CD4-positive, alpha-beta memory T cell (primary cell): ENCODE measurements around the gene ABCB8. TPM values are rescaled to one million over a fixed set of nuclear protein-coding genes. Genes with fewer than 3 reads are reported as not detected.

Source experiments
- CTCF ChIA-PET: fragments of 350-600 bp; sonication (Branson Sonifier 250); formaldehyde crosslinking; loops from one replicate; lab custom pipeline; 2021; ENCODE audit warnings: inconsistent platforms; ENCODE audit not compliant: partially characterized antibody; lab: Charles Lee
- POLR2A ChIA-PET: fragments of 350-600 bp; sonication (Branson Sonifier 250); formaldehyde crosslinking; loops from one replicate; lab custom pipeline; 2021; ENCODE audit not compliant: partially characterized antibody; lab: Charles Lee
- DNase-seq, 5 donors: peaks; one replicate each; pipeline versions ENCODE4 v3.0.0 to v3.0.0-alpha.2; 2020 to 2022; ENCODE audit warnings: mixed read lengths in 1 of 5
- H3K27ac ChIP-seq: one replicate; pipeline ENCODE4 v1.7.0; 2013; ENCODE audit warnings: low read depth, low read length
- H3K27me3 ChIP-seq: 2 replicates; pipeline ENCODE4 v1.7.0; 2013; ENCODE audit warnings: mild to moderate bottlenecking, low read length, moderate library complexity; ENCODE audit not compliant: insufficient read depth
- H3K36me3 ChIP-seq: 2 replicates; pipeline ENCODE4 v1.7.0; 2013; ENCODE audit warnings: mild to moderate bottlenecking, low read length, moderate library complexity; ENCODE audit not compliant: insufficient read depth
- H3K4me1 ChIP-seq: 2 replicates; pipeline ENCODE4 v1.7.0; 2013; ENCODE audit warnings: mild to moderate bottlenecking, low read length, moderate library complexity; ENCODE audit not compliant: insufficient read depth
- H3K4me3 ChIP-seq, 2 donors: one replicate each; pipeline ENCODE4 v1.7.0; 2013; ENCODE audit warnings: low read length in 2 of 2, mild to moderate bottlenecking in 1 of 2
- H3K9me3 ChIP-seq, 2 donors: one replicate each; pipeline ENCODE4 v1.7.0; 2013; ENCODE audit warnings: low read length in 2 of 2, control low read depth in 1 of 2; ENCODE audit not compliant: control insufficient read depth in 1 of 2
- H3K27ac Mint-ChIP-seq, 7 donors: one replicate each; pipeline ENCODE4 v1.8.0; 2020 to 2021; ENCODE audit warnings: mixed read lengths in 7 of 7, mild to moderate bottlenecking in 6 of 7, inconsistent platforms in 3 of 7, moderate library complexity in 3 of 7
- H3K27me3 Mint-ChIP-seq, 2 donors: one replicate each; pipeline ENCODE4 v1.8.0; 2020 to 2021; ENCODE audit warnings: mixed read lengths in 2 of 2
- H3K36me3 Mint-ChIP-seq, 2 donors: one replicate each; pipeline ENCODE4 v1.8.0; 2020 to 2021; ENCODE audit warnings: mixed read lengths in 2 of 2, inconsistent platforms in 1 of 2, mild to moderate bottlenecking in 1 of 2
- H3K4me1 Mint-ChIP-seq, 4 donors: one replicate each; pipeline ENCODE4 v1.8.0; 2020 to 2021; ENCODE audit warnings: mixed read lengths in 4 of 4, mild to moderate bottlenecking in 1 of 4
- H3K4me3 Mint-ChIP-seq, 8 donors: one replicate each; pipeline ENCODE4 v1.8.0; 2020 to 2021; ENCODE audit warnings: mixed read lengths in 8 of 8, mild to moderate bottlenecking in 7 of 8, moderate library complexity in 6 of 8, inconsistent platforms in 3 of 8
- H3K9me3 Mint-ChIP-seq, 8 donors: one replicate each; pipeline ENCODE4 v1.8.0; 2020 to 2021; ENCODE audit warnings: mixed read lengths in 8 of 8, mild to moderate bottlenecking in 5 of 8, inconsistent platforms in 3 of 8, moderate library complexity in 1 of 8
- intact Hi-C: fragments of 100-400 bp; cut with micrococcal nuclease; formaldehyde crosslinking; loops from one replicate; pipeline ENCODE4 v1.15.1; 2023
- polyA plus RNA-seq, 2 donors: library from polyadenylated mRNA; unstranded; fragments of 300-500 nt; fragmentation: Illumina TruSeq; gene quantifications; one replicate each; pipeline ENCODE4 v1.2.3, GENCODE V29; 2021
- total RNA-seq, 2 experiments: library from RNA; stranded (reverse); gene quantifications; one replicate each; pipeline ENCODE4 v1.2.3, GENCODE V29; 2021

Gene ABCB8
- total and polyA plus RNA-seq, 4 experiments from 2014 or later: 17.8 to 75.8 (median 47.0) TPM

DNA sequence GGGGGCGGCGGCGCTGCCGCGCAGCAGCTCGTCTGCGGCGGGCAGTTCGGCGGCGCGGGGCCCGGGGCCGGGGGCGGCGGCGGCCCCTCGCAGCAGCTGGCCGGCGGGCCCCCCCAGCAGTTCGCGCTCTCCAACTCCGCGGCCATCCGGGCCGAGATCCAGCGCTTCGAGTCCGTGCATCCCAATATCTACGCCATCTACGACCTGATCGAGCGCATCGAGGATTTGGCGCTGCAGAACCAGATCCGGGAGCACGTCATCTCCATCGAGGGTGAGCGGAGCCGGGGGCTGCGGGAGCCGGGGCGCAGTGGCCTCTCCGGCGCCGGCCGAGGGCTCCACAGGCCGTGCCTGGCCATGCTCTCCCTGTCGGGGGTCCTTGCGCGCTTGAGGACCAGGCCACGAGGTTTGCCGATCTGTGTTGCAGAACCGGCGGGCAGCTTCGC, 58.6 kb downstream of the ABCB8 start:
- peak overlapping the region; percentile 63 to 96 (median 93) for H3K27ac Mint-ChIP-seq
- peak in 3 of 5 donors; percentile 27 to 41 (median 37) for DNase-seq

DNA sequence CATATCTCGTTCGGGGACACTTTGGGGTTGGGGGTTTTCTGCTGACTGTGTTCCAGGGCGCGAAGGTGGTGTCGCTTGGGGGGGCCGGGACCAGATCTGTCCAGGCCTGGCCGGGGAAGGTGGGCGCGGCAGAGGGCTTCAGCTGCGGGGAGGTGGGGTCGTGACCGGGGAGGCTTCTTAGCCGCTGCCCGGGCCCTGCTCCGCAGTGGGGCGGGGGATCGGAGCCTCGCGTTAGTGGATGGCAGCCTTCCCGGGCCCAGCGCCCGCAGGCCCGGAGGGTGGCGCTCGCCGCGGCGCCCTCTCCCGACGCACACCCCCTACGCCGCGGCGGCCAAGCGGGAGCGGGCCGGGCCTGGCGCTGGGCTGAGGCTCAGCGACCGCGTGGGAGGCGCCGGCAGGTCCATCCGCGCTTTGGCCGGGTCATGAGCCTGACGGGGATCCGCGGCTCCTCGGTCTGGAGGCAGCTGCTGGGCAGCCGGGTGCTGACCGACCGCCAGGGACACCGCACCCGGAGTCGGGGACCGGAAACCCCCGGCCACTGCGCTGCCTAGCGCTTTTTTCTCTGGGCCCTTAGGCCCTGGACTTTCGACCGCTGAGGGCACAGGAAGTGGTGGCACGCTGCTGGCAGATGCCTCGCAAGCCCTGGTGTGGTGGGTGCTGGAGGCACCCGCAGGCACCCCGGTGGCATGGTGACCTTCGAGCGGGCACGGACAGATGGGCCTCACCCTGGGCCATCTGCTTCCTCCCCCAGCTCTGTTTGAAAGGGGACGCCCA, 59.2 kb downstream of the ABCB8 start:
- Mint-ChIP-seq H3K36me3 (peaks cover 0 to 15% of the 10 kb centered on the region in 2 donors), H3K27me3 (no peaks in the 10 kb centered on the region), H3K27ac (peak overlapping the region; percentile 63 to 96 (median 94)), H3K4me1 (peaks cover 21 to 51% (median 34%) of the 10 kb centered on the region in 4 donors), H3K4me3 (peak overlapping the region; percentile 90 to 94 (median 91)), H3K9me3 (peaks cover 0 to 2% (median 0%) of the 10 kb centered on the region in 8 donors)
- peaks cover 40% of the 10 kb centered on the region for H3K4me1 ChIP-seq
- peak; percentile 29 to 65 (median 37) for DNase-seq
- peak overlapping the region; percentile 62 for H3K27ac ChIP-seq
- H3K27me3 ChIP-seq: no peaks in the 10 kb centered on the region
- POLR2A ChIA-PET: interaction anchor here (1.0 to 1.5 kb wide), 6 partner anchors 27 to 74 kb away, joined by 3 to 5 read pairs (median 4); partner anchors contain the start of genes ABCB8 and CDK5
- H3K9me3 ChIP-seq: no peaks in the 10 kb centered on the region
- H3K36me3 ChIP-seq: no peaks in the 10 kb centered on the region
- intact Hi-C loops: loop anchor here (1.0 to 10.0 kb wide), 2 partner anchors 24 to 113 kb away; partner anchors contain the start of gene KCNH2
- peak overlapping the region; percentile 69 to 88 for H3K4me3 ChIP-seq
- CTCF ChIA-PET: interaction anchor here (1.1 to 5.6 kb wide), 4 partner anchors 21 to 79 kb away, joined by 3 to 29 read pairs (median 7); no protein-coding TSS in a partner anchor

More for the DNA sequence above, 58.6 kb downstream of the ABCB8 start:
- no peaks in the 10 kb centered on the region for H3K9me3 ChIP-seq
- H3K27me3 ChIP-seq: no peaks in the 10 kb centered on the region
- H3K27ac ChIP-seq: peak overlapping the region; percentile 62
- Mint-ChIP-seq H3K4me1 (peaks cover 22 to 52% (median 38%) of the 10 kb centered on the region in 4 donors), H3K36me3 (peaks cover 0 to 15% of the 10 kb centered on the region in 2 donors), H3K27me3 (no peaks in the 10 kb centered on the region), H3K4me3 (peak overlapping the region; percentile 90 to 94 (median 91)), H3K9me3 (peaks cover 0 to 2% (median 0%) of the 10 kb centered on the region in 8 donors)
- CTCF ChIA-PET: interaction anchor here (1.1 to 5.6 kb wide), 4 partner anchors 21 to 79 kb away, joined by 3 to 29 read pairs (median 7); no protein-coding TSS in a partner anchor
- POLR2A ChIA-PET: interaction anchor here (1.0 to 1.5 kb wide), 5 partner anchors 27 to 73 kb away, joined by 3 to 4 read pairs (median 4); partner anchors contain the start of gene ABCB8
- peaks cover 46% of the 10 kb centered on the region for H3K4me1 ChIP-seq
- H3K36me3 ChIP-seq: no peaks in the 10 kb centered on the region
- intact Hi-C loops: loop anchor here (1.0 to 10.0 kb wide), 2 partner anchors 24 to 112 kb away; partner anchors contain the start of gene KCNH2
- H3K4me3 ChIP-seq: peak overlapping the region; percentile 69 to 88

DNA sequence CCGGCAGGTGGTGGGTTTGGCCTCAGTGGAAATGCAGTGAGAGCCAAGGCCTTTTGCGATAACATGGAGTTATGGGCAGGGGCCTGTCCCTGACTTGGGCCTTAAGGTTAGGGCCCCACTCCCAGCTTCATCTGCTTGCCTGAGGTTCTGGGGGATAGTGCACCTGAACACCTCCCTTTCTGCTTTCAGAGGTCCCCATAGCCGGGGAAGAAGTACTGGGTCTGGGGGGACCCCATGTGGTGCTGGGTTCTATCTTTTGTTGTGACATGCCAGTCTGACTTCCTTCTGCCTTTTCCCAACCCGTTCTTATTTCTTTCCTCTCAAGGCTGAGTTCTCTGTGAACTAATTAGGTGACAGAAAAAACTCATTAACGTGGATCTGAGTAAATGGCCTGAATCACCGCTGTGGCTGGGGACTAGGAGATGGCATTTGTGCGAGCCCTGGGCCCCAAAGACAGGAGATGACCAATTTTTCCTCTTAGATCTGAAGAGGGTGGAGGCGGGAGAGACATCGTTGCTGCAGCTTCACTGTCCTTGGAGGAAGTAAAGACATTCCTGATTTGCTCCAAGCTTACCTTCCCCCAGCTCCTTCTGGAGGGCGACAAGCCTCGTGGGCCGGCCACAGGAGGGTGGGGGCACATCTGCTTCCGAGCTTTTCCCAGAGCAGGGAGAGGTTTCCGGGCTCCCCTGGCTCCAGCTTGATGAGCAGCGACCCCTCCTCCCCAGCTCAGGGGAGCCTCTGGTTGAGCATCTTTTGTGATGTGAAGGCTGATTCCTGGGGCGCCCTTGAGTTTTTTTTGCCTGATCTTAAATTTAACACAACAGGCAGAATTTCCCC, 60.0 kb downstream of the ABCB8 start:
- Mint-ChIP-seq H3K9me3 (peaks cover 0 to 2% (median 0%) of the 10 kb centered on the region in 8 donors), H3K4me1 (peaks cover 16 to 45% (median 29%) of the 10 kb centered on the region in 4 donors), H3K36me3 (peaks cover 0 to 10% of the 10 kb centered on the region in 2 donors), H3K4me3 (peak overlapping the region; percentile 67 to 82 (median 74)), H3K27ac (peak overlapping the region; percentile 35 to 94 (median 77)), H3K27me3 (no peaks in the 10 kb centered on the region)
- no peaks in the 10 kb centered on the region for H3K36me3 ChIP-seq
- peak overlapping the region; percentile 62 for H3K27ac ChIP-seq
- no peaks in the 10 kb centered on the region for H3K9me3 ChIP-seq
- intact Hi-C loops: loop anchor here (10.0 kb wide), 1 partner anchor 113 kb away; the partner anchor contains the start of gene KCNH2
- no peak for DNase-seq
- ChIA-PET CTCF (interaction anchor here (1.1 to 5.6 kb wide), 4 partner anchors 20 to 80 kb away, joined by 3 to 29 read pairs (median 7); no protein-coding TSS in a partner anchor), POLR2A (interaction anchor here (1.0 to 1.5 kb wide), 4 partner anchors 10 to 75 kb away, joined by 4 to 5 read pairs (median 4); partner anchors contain the start of gene CDK5)
- H3K27me3 ChIP-seq: no peaks in the 10 kb centered on the region
- H3K4me3 ChIP-seq: peak overlapping the region in 1 of 2 donors; percentile 88
- H3K4me1 ChIP-seq: peaks cover 35% of the 10 kb centered on the region

DNA sequence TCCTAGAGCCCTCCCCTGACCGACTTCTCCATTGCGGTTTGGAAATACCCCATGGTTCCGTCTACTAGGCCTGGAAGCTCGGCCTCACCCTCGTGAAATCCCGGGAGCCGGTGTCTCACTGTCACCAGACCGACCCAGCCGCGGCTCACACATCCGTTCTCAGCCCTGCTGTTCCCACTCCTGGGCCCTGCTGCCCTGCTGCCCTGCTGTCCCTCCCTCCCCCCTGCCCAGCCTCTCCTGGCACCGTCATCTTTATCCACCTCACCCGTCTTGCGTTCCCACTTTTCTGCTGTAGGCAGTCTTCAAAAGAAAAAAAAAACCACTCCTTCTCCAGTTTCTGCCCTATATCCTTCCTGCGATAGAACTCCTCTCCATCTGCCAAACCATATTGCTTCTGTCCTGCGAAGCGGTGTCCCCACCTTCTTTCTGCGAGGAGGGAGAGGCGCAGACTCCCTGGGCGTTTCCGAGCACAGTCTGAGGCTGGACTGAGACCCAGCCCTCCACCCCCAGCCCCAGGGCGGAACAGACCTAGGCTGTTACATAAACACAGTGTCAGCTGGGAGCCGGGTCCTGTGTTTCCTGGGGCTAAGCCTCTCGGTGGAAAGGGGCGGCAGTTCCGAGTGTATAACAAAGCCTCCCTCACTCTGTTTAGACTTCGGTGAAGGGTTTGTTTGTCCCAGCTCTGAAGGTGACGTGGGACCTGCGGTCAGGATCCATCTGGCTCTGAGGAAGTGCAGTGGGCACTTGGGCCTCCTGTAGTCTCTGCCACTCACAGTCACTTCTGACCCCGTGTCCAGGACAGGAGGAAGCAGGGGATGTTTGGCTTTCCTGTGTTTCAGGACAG, 60.8 kb downstream of the ABCB8 start:
- peaks cover 0 to 2% (median 0%) of the 10 kb centered on the region in 8 donors for H3K9me3 Mint-ChIP-seq
- POLR2A ChIA-PET: interaction anchor here (1.0 kb wide), 2 partner anchors 11 to 30 kb away, joined by 3 to 5 read pairs; no protein-coding TSS in a partner anchor

DNA sequence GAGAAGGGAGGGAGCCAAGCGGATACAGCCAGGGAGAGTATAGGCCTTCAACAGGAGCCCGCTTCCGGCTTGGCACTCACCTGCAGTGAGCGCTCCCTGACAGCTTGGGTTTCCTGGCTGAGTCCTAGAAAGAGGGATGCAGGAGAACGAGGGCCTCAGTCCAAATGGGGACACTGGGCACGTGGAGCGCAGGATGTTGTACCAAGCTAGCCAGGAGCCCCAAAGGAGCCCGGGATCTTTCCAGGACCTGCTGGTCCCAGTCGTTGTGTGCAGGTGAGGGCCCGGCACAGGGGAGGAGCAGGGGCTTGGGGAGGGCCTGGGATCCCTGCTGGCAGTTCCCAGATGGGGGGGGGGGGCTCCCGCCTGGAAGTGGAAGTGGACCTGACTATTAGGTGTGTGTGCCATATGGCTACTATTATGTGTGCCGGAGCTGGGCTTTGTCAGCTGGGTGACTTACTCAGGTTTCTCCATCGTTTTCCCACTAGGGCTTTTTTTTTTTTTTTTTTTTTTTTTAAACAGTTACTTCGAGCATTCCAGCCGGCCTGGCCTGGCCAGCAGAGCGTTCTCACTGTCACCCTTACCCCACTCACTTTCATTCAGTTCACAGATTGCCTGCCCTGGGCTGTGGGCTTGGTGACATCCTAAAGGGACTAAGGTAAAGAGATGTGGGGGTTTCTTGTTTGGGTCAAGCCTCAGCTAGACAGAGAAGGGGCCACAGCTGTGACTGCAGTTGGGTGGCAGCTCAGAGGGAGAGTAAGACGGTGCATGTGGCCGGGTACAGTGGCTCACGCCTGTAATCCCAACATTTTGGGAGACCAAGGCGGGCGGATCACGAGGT, 61.9 kb downstream of the ABCB8 start:
- Histone ChIP-seq H3K4me1 (peaks cover 28% of the 10 kb centered on the region), H3K36me3 (no peaks in the 10 kb centered on the region), H3K27me3 (no peaks in the 10 kb centered on the region), H3K4me3 (no peak overlapping the region), H3K9me3 (no peaks in the 10 kb centered on the region), H3K27ac (no peak overlapping the region)
- no peak for DNase-seq
- no peaks in the 10 kb centered on the region for H3K27me3 Mint-ChIP-seq
- no peaks in the 10 kb centered on the region for H3K9me3 Mint-ChIP-seq
- H3K4me1 Mint-ChIP-seq: peaks cover 14 to 27% (median 21%) of the 10 kb centered on the region in 4 donors
- H3K4me3 Mint-ChIP-seq: no peak overlapping the region
- H3K36me3 Mint-ChIP-seq: peaks cover 0 to 3% of the 10 kb centered on the region in 2 donors
- CTCF ChIA-PET: interaction anchor here (0.9 to 1.5 kb wide), 2 partner anchors 21 to 71 kb away, joined by 3 to 5 read pairs; no protein-coding TSS in a partner anchor
- H3K27ac Mint-ChIP-seq: no peak overlapping the region
- intact Hi-C loops: loop anchor here (10.0 kb wide), 1 partner anchor 115 kb away; the partner anchor contains the start of gene KCNH2
- POLR2A ChIA-PET: interaction anchor here (1.0 kb wide), 1 partner anchor 31 kb away, joined by 3 read pairs; no protein-coding TSS in a partner anchor

More for the DNA sequence above, 60.8 kb downstream of the ABCB8 start:
- H3K27ac ChIP-seq: no peak overlapping the region
- peak overlapping the region; percentile 23 to 87 (median 71) for H3K27ac Mint-ChIP-seq
- no peaks in the 10 kb centered on the region for H3K27me3 ChIP-seq
- H3K27me3 Mint-ChIP-seq: no peaks in the 10 kb centered on the region
- intact Hi-C loops: loop anchor here (10.0 kb wide), 1 partner anchor 114 kb away; the partner anchor contains the start of gene KCNH2
- no peak overlapping the region for H3K4me3 ChIP-seq
- peak overlapping the region; percentile 15 to 75 (median 62) for H3K4me3 Mint-ChIP-seq
- H3K9me3 ChIP-seq: no peaks in the 10 kb centered on the region
- no peak for DNase-seq
- H3K36me3 ChIP-seq: no peaks in the 10 kb centered on the region
- H3K36me3 Mint-ChIP-seq: peaks cover 0 to 6% of the 10 kb centered on the region in 2 donors
- H3K4me1 Mint-ChIP-seq: peaks cover 16 to 37% (median 26%) of the 10 kb centered on the region in 4 donors
- peaks cover 29% of the 10 kb centered on the region for H3K4me1 ChIP-seq
- CTCF ChIA-PET: interaction anchor here (1.7 to 5.6 kb wide), 2 partner anchors 19 to 22 kb away, joined by 9 to 29 read pairs; no protein-coding TSS in a partner anchor
